Left lung (tissue), 10 donors: ENCODE measurements around the gene LAMC1. TPM values are rescaled to one million over a fixed set of nuclear protein-coding genes. Genes with fewer than 3 reads are reported as not detected.

Source experiments
- ATAC-seq: fragments of 200-7000 bp; cut with Tn5 transposase; one replicate; pipeline ENCODE4 v1.9.1; 2020; ENCODE audit warnings: moderate library complexity
- DNase-seq, 4 donors: peaks; one replicate each; pipeline ENCODE4 v3.0.0-alpha.2; 2013 to 2020
- H3K27ac ChIP-seq, 2 donors: fragments of 200-600 bp; sonication (generic) in 1 of 2; one replicate each; pipeline versions ENCODE4 v1.5.0 to v1.8.0; 2020 to 2021
- H3K27me3 ChIP-seq, 2 donors: fragments of 200-600 bp; sonication (generic) in 1 of 2; one replicate each; pipeline versions ENCODE4 v1.5.0 to v1.8.0; 2020 to 2021
- H3K36me3 ChIP-seq, 2 donors: fragments of 200-600 bp; sonication (generic) in 1 of 2; one replicate each; pipeline versions ENCODE4 v1.5.0 to v1.8.0; 2020 to 2021
- H3K4me1 ChIP-seq, 2 donors: fragments of 200-600 bp; one replicate each; pipeline ENCODE4 v1.8.0; 2021
- H3K4me3 ChIP-seq, 2 donors: fragments of 200-600 bp; sonication (generic) in 1 of 2; one replicate each; pipeline versions ENCODE4 v1.5.0 to v1.8.0; 2020 to 2021; ENCODE audit warnings: mild to moderate bottlenecking in 1 of 2
- H3K9me3 ChIP-seq, 2 donors: fragments of 200-600 bp; sonication (generic) in 1 of 2; one replicate each; pipeline versions ENCODE4 v1.5.0 to v1.8.0; 2020 to 2021
- CTCF ChIP-seq, 2 donors: fragments of 200-600 bp; sonication (generic) in 1 of 2; IDR thresholded peaks; one replicate each; pipeline versions ENCODE4 v1.5.0 to v1.8.0; 2021; ENCODE audit warnings: antibody characterized with exemption in 2 of 2
- intact Hi-C, 2 donors: fragments of 100-400 bp; cut with DNase I; formaldehyde crosslinking; loops; one replicate each; pipeline versions ENCODE4 v1.11.2 to v1.14.2; 2022
- polyA plus RNA-seq, 6 donors: library from polyadenylated mRNA; unstranded; fragments of 120-200 nt; gene quantifications; one replicate each; pipeline ENCODE4 v1.2.1, GENCODE V29; 2013; ENCODE audit not compliant: insufficient read length in 6 of 6
- total RNA-seq, 2 donors: library from RNA; stranded (reverse); fragmentation: NEBNext Ultra II Directional; extraction: Animal tissue kit (Norgen Biotek cat#: 25700); gene quantifications; one replicate each; pipeline ENCODE4 v1.2.1, GENCODE V29; 2021
- donor health status: DM: no; HTN: yes; CAD: no.
- donor health status: DM: no; HTN: no; CAD: no.

The LAMC1 gene
- total and polyA plus RNA-seq, 8 donors: 144 to 357 (median 321) TPM

GRCh38 chr1:183175631-183176030 is 152.4 kb downstream of the LAMC1 start:
- ATAC-seq (no peak), DNase-seq (no peak)
- Histone ChIP-seq H3K4me3 (no peak overlapping the region), H3K27me3 (no peaks in the 10 kb centered on the region), H3K27ac (no peak overlapping the region), H3K9me3 (no peaks in the 10 kb centered on the region), H3K4me1 (peaks cover 2% of the 10 kb centered on the region in 2 donors), H3K36me3 (no peaks in the 10 kb centered on the region)
- TF ChIP-seq CTCF (IDR thresholded peaks at IDR 0.05): no peak
- intact Hi-C loops: no loop called here

GRCh38 chr1:183178545-183178944 is 155.3 kb downstream of the LAMC1 start:
- intact Hi-C loops: no loop called here
- no peak for TF ChIP-seq CTCF (IDR thresholded peaks at IDR 0.05)
- no peak overlapping the region for H3K4me3 ChIP-seq
- no peak overlapping the region for H3K27ac ChIP-seq
- no peak for ATAC-seq
- peaks cover 6 to 11% of the 10 kb centered on the region in 2 donors for H3K4me1 ChIP-seq
- DNase-seq: no peak
- H3K36me3 ChIP-seq: no peaks in the 10 kb centered on the region
- H3K27me3 ChIP-seq: no peaks in the 10 kb centered on the region
- H3K9me3 ChIP-seq: no peaks in the 10 kb centered on the region

GRCh38 chr1:183179033-183179432 is 155.8 kb downstream of the LAMC1 start:
- no peaks in the 10 kb centered on the region for H3K27me3 ChIP-seq
- ATAC-seq (no peak), DNase-seq (no peak)
- H3K9me3 ChIP-seq: no peaks in the 10 kb centered on the region
- H3K36me3 ChIP-seq: no peaks in the 10 kb centered on the region
- H3K4me1 ChIP-seq: peaks cover 6 to 11% of the 10 kb centered on the region in 2 donors
- H3K27ac ChIP-seq: no peak overlapping the region
- TF ChIP-seq CTCF (IDR thresholded peaks at IDR 0.05): no peak
- H3K4me3 ChIP-seq: no peak overlapping the region
- intact Hi-C loops: no loop called here

- H3K9me3 ChIP-seq: no peaks in the 10 kb centered on the region
- TF ChIP-seq CTCF (IDR thresholded peaks at IDR 0.05): no peak
- ATAC-seq (peak; percentile 77), DNase-seq (peak in 2 of 4 donors; percentile 67 to 88)
- H3K27me3 ChIP-seq: no peaks in the 10 kb centered on the region
- peak overlapping the region; percentile 50 to 68 for H3K27ac ChIP-seq
- no peak overlapping the region for H3K4me3 ChIP-seq
- H3K36me3 ChIP-seq: no peaks in the 10 kb centered on the region
- intact Hi-C loops: no loop called here
- peaks cover 6 to 11% of the 10 kb centered on the region in 2 donors for H3K4me1 ChIP-seq
Measured at GRCh38 chr1:183180218-183180617, 157.0 kb downstream of the LAMC1 start.

GRCh38 chr1:183180634-183181056 is 157.4 kb downstream of the LAMC1 start:
- TF ChIP-seq CTCF (IDR thresholded peaks at IDR 0.05): no peak
- Histone ChIP-seq H3K27ac (peak overlapping the region; percentile 50 to 68), H3K4me1 (peaks cover 6 to 11% of the 10 kb centered on the region in 2 donors), H3K36me3 (no peaks in the 10 kb centered on the region), H3K27me3 (peaks cover 0 to 4% of the 10 kb centered on the region in 2 donors), H3K4me3 (no peak overlapping the region), H3K9me3 (no peaks in the 10 kb centered on the region)
- DNase-seq (peak in 2 of 4 donors; percentile 49 to 63), ATAC-seq (peak; percentile 84)
- intact Hi-C loops: no loop called here
